Hematopoietic multipotent progenitor cell treated with erythropoietin and hydrocortisone succinate and interleukin-3 and kit ligand, for 15 days (in vitro differentiated cells): ENCODE measurements around the gene KLHL6.
"Not testable (repeated sequence)": the region's sequence is repeated elsewhere in the genome, so short reads cannot be mapped to it uniquely, and the experiment has no call there.

Experiments
- DNase-seq: peaks from one replicate; pipeline ENCODE4 v3.0.0-alpha.2; 2015; ENCODE audit warnings: low spot score

KLHL6 gene

GRCh38 chr3:183486472-183486871 is 69.0 kb downstream of the KLHL6 start:
- DNase-seq: no peak

- DNase-seq: no peak
Observed at GRCh38 chr3:183485585-183485984, 69.9 kb downstream of the KLHL6 start.

- DNase-seq: no peak
Observed at GRCh38 chr3:183485093-183485492, 70.4 kb downstream of the KLHL6 start.

DNA sequence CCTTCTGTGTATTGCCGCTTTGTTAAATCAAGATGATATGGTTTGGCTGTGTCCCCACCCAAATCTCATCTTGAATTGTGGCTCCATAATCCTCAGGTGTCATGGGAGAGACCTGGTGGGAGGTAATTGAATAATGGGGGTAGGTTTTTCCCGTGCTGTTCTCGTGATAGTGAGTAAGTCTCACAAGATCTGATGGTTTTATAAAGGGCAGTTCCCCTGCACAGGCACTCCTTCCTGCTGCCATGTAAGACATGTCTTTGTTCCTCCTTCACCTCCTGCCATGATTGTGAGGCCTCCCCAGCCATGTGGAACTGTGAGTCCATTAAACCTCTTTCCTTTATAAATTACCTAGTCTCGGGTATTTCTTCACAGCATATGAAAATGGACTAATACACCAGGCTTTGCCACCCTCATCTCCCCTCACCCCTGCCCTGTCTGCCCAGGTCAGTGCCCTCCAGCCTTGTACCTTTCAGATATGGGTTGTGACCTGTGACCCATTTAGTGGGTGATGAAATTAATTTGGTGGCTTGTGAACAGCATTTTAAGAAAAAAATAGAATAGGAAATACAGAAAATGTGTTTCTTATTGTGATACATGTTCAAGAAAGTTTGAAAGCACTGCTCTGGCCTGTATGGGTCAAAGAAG is 71.0 kb downstream of the KLHL6 start:
- no peak for DNase-seq

GRCh38 chr3:183481582-183481981 is 73.9 kb downstream of the KLHL6 start:
- DNase-seq: no peak

- DNase-seq: no peak
Observed at GRCh38 chr3:183478501-183478900, 77.0 kb downstream of the KLHL6 start.

GRCh38 chr3:183477801-183478456 is 77.6 kb downstream of the KLHL6 start:
- DNase-seq: no peak

DNA sequence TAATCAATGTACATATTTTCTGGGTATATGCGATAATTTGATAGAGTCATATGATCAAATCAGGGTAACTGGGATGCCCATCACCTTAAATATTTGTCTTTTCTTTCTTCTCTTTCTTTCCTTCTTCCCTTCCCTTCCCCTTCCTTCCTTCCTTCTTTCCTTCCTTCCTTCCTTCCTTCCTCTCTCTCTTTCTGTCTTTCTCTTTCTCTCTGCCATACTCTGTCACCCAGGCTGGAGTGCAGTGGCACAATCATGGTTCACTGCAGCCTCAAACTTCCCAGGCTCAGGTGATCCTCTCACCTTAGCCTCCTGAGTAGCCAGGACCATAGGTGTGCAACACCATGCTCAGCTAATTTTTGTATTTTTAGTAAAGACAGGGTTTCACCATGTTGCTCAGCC is 79.7 kb downstream of the KLHL6 start:
- DNase-seq: not testable (repeated sequence)

DNA sequence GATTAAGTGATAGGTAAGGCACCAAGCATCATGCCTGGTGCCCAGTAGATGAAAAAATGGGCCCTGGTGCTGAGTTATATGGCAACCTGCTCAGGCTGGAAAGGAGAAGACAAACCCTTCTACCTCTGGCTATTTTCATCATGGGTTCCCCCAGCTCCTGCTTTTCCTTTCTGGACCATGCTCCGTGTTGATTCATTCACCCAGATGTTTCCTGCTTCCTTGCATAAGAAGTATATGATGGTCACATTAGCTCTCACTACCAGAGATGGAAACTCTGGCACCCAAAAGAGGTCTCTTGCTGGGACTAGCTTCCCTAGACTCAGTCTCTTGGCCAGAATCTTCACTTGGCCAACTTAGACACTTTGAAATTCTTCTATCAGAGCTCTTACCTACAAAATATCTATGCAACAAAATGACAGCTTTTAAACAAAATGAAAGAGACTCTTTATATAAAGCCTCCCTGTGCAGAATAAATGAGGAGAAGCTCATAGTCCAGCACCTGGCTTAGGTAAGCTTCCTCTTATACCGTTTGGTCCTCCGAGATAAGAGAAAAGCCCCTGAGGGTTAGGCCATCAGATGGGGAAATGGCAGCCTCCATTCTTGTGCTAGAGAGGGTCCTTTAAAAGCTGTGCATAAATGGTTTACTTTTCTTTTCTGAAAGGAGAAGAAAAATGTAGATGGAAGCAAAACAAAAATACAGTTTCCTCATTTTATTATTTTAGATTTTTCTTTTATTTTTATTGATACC is 80.3 kb downstream of the KLHL6 start:
- DNase-seq: no peak

GRCh38 chr3:183473969-183474368 is 81.5 kb downstream of the KLHL6 start:
- no peak for DNase-seq

GRCh38 chr3:183472155-183472554 is 83.4 kb downstream of the KLHL6 start:
- DNase-seq: no peak

DNA sequence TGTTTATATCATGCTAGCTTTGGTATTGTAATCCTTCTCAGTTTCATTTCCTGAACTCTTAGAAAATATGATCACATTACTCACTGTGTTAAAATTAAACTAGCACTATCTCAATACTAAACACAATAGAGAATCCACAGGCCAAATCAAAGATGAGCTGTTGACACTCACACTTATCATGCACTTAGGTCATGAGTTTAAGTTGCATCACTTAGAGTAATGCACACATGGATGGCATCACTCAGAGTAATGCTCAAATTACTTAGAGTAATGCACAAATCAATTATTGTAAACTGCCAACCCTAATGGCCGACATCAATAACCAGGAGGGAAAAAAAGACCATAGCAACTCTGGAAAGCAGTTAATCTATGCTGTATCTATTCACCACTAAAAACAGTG is 87.1 kb downstream of the KLHL6 start:
- DNase-seq: no peak

- no peak for DNase-seq
Observed at GRCh38 chr3:183466575-183466974, 88.9 kb downstream of the KLHL6 start.

DNA sequence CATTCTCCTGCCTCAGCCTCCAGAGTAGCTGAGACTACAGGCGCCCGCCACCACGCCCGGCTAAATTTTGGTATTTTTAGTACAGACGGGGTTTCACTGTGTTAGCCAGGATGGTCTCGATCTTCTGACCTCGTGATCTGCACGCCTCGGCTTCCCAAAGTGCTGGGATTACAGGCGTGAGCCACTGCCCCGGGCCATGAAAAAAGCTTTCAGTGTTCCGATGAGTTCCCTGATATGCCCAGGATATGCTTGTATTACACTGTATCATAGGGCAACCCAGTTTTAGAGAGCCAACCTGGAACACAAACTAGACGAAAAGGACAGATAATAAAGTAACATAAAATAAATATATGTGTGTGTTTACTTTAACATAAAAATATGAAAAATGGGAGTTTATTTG is 89.8 kb downstream of the KLHL6 start:
- DNase-seq: not testable (repeated sequence)

DNA sequence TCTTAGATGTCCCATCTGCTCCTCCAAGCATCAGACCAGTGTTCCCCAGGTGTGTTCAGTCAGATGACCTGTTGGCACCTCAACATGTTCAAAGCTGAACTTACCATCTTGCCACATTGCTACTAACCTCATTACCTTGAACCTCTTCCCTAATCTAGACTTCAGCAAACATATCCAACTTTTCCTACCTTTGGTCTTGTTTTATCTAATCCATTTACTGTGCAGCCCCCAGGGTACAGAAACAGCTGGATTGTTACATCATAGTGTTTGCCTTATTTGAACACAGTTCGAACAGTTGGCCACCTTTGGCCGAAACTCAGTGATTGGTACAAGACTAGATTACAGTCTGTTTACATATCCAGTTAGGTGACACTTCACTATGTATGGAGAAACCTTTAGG is 91.0 kb downstream of the KLHL6 start:
- no peak for DNase-seq

- no peak for DNase-seq
Observed at GRCh38 chr3:183460081-183461055, 95.1 kb downstream of the KLHL6 start.

DNA sequence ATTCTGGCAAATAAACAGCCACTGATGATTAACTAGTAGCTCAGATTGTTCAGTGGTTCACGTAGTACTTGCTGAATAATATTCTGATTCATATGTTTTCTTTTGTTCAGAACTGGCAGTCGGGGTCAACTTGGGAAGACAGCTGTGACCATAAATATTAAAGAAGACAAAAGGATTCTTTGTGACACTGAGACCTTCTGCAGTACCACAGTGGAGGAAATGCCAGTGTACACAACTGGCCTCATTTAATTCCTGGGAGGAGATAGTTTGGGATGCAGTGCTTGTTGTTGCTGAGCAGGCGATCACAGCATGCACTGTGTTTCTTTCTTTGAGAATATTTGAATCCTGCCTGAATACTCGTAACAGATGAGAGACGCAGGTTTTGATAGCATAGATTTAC is 100.4 kb downstream of the KLHL6 start:
- no peak for DNase-seq

- no peak for DNase-seq
Observed at GRCh38 chr3:183454064-183454463, 101.4 kb downstream of the KLHL6 start.

- no peak for DNase-seq
Observed at GRCh38 chr3:183449791-183450190, 105.7 kb downstream of the KLHL6 start.

DNA sequence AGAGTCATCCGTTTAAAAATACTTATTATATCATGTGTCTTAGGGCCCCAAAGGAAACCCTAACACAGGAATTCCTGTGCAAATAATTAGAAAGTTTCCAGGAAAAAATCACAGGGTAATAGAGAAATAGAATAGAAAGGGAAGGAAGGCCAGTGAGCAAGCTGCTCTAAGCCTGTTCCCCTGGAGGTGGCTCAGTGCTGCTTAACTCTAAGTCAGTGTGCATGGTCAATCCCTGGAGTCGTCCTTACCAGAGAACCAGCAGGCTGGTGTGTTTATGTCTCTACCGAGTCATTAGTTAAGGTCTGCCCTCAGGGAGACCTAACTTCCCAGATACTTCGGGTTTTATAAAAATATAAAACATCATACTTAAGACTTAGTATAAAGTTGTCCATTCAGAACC is 106.1 kb downstream of the KLHL6 start:
- DNase-seq: no peak

- no peak for DNase-seq
Observed at GRCh38 chr3:183448369-183449128, 107.0 kb downstream of the KLHL6 start.
